HepG2 (cell line): ENCODE data around the gene GLO1. TPM values are rescaled to one million over a fixed set of nuclear protein-coding genes. Genes with fewer than 3 reads are reported as not detected.

ENCODE experiments used
- ARNT2 ChIP-seq: sonication (generic); formaldehyde crosslinking; IDR thresholded peaks from 2 replicates; pipeline ENCODE4 v1.8.0; 2022; ENCODE audit warnings: mild to moderate bottlenecking, low read depth, missing genetic modification reagents, moderate library complexity
- DNMT1 ChIP-seq: sonication (generic); formaldehyde crosslinking; IDR thresholded peaks from 2 replicates; pipeline ENCODE4 v1.5.1; 2020; ENCODE audit warnings: mild to moderate bottlenecking, missing genetic modification reagents
- HNRNPL ChIP-seq: fragments of 200-400 bp; formaldehyde crosslinking; IDR thresholded peaks from 2 replicates; pipeline ENCODE4 v1.6.1; 2017; ENCODE audit warnings: mild to moderate bottlenecking, low read depth, low read length
- MAFG ChIP-seq: sonication (generic); formaldehyde crosslinking; IDR thresholded peaks from 2 replicates; pipeline ENCODE4 v1.5.1; 2020; ENCODE audit warnings: mild to moderate bottlenecking, missing genetic modification reagents
- MTF1 ChIP-seq: sonication (generic); formaldehyde crosslinking; IDR thresholded peaks from 2 replicates; pipeline ENCODE4 v1.5.0; 2020; ENCODE audit warnings: missing genetic modification reagents
- POLR2A ChIP-seq, 2 experiments: IDR thresholded peaks; 2 replicates each; pipeline ENCODE4 v1.6.1; 2011; ENCODE audit warnings: low read depth in 2 of 2, low read length in 2 of 2, mild to moderate bottlenecking in 1 of 2, moderate library complexity in 1 of 2; ENCODE audit not compliant: insufficient read depth in 1 of 2
- U2AF2 ChIP-seq: fragments of 200-400 bp; formaldehyde crosslinking; IDR thresholded peaks from 2 replicates; pipeline ENCODE4 v1.6.1; 2017; ENCODE audit warnings: low read depth, mild to moderate bottlenecking, low read length
- ZKSCAN1 ChIP-seq: fragments of 150-350 bp; IDR thresholded peaks from 2 replicates; pipeline ENCODE4 v1.6.1; 2014; ENCODE audit warnings: low read length
- ZNF274 ChIP-seq: sonication (generic); formaldehyde crosslinking; IDR thresholded peaks from 2 replicates; pipeline ENCODE4 v1.5.1; 2020; ENCODE audit warnings: mild to moderate bottlenecking, missing genetic modification reagents
- ZNF468 ChIP-seq: sonication (generic); formaldehyde crosslinking; IDR thresholded peaks from 2 replicates; pipeline ENCODE4 v1.8.0; 2022; ENCODE audit warnings: mild to moderate bottlenecking, moderate library complexity, missing genetic modification reagents
- ZNF660 ChIP-seq: sonication (generic); formaldehyde crosslinking; IDR thresholded peaks from 2 replicates; pipeline ENCODE4 v1.5.1; 2020; ENCODE audit warnings: mild to moderate bottlenecking, low read depth, missing genetic modification reagents, borderline replicate concordance
- ZNF788 ChIP-seq: sonication (generic); formaldehyde crosslinking; IDR thresholded peaks from 2 replicates; pipeline ENCODE4 v1.5.0; 2020; ENCODE audit warnings: mild to moderate bottlenecking, missing genetic modification reagents, borderline replicate concordance
- ZSCAN25 ChIP-seq: sonication (generic); formaldehyde crosslinking; IDR thresholded peaks from 2 replicates; pipeline ENCODE4 v1.8.0; 2022; ENCODE audit warnings: mild to moderate bottlenecking, missing genetic modification reagents
- polyA plus RNA-seq, 8 experiments: library from polyadenylated mRNA; depleted of rRNA in 3 of 8; stranded (reverse) in 7 of 8; unstranded in 1 of 8; fragments of >200 nt; fragmentation: Illumina TruSeq in 4 of 8; extraction: Trizol in 4 of 8; gene quantifications; 2 replicates each; pipeline versions ENCODE4 v1.2.1 to v1.2.3, GENCODE V29; 2011 to 2016; ENCODE audit warnings: low read depth in 4 of 8, missing spikeins in 1 of 8, mixed read lengths in 1 of 8; ENCODE audit not compliant: insufficient read depth in 1 of 8
- total RNA-seq, 5 experiments: library from RNA; depleted of rRNA; stranded (reverse); fragments of >200 nt; fragmentation: Illumina TruSeq; extraction: Trizol; gene quantifications; 2 replicates each; pipeline ENCODE4 v1.2.3, GENCODE V29; 2016; ENCODE audit warnings: low read depth in 1 of 5
- TF ChIP-seq, protein P1 (sequence below): sonication (generic); formaldehyde crosslinking; IDR thresholded peaks from 2 replicates; pipeline ENCODE4 v1.9.0; 2021; ENCODE audit warnings: missing genetic modification reagents, borderline replicate concordance
- TF ChIP-seq, protein P2 (sequence below): sonication (generic); formaldehyde crosslinking; IDR thresholded peaks from 2 replicates; pipeline ENCODE4 v1.4.0; 2020; ENCODE audit warnings: mild to moderate bottlenecking, missing genetic modification reagents
- TF ChIP-seq, protein P3 (sequence below): sonication (generic); formaldehyde crosslinking; IDR thresholded peaks from 2 replicates; pipeline ENCODE4 v1.4.0; 2020; ENCODE audit warnings: missing genetic modification reagents, borderline replicate concordance
- TF ChIP-seq, protein P4 (sequence below): sonication (generic); formaldehyde crosslinking; IDR thresholded peaks from 2 replicates; pipeline ENCODE4 v1.8.0; 2022; ENCODE audit warnings: missing genetic modification reagents, low read depth, mild to moderate bottlenecking, borderline replicate concordance
- TF ChIP-seq, protein P5 (sequence below): sonication (generic); formaldehyde crosslinking; IDR thresholded peaks from 2 replicates; pipeline ENCODE4 v1.5.0; 2020; ENCODE audit warnings: missing genetic modification reagents
- TF ChIP-seq, protein P6 (sequence below): sonication (generic); formaldehyde crosslinking; IDR thresholded peaks from 2 replicates; pipeline ENCODE4 v1.5.1; 2020; ENCODE audit warnings: missing genetic modification reagents, mild to moderate bottlenecking, borderline replicate concordance

Gene GLO1
- total and polyA plus RNA-seq, 2 of the 13 experiments (the other 11 are each of a cell fraction or from before 2014, with no cell fraction given) = 77.1 to 177 TPM

DNA sequence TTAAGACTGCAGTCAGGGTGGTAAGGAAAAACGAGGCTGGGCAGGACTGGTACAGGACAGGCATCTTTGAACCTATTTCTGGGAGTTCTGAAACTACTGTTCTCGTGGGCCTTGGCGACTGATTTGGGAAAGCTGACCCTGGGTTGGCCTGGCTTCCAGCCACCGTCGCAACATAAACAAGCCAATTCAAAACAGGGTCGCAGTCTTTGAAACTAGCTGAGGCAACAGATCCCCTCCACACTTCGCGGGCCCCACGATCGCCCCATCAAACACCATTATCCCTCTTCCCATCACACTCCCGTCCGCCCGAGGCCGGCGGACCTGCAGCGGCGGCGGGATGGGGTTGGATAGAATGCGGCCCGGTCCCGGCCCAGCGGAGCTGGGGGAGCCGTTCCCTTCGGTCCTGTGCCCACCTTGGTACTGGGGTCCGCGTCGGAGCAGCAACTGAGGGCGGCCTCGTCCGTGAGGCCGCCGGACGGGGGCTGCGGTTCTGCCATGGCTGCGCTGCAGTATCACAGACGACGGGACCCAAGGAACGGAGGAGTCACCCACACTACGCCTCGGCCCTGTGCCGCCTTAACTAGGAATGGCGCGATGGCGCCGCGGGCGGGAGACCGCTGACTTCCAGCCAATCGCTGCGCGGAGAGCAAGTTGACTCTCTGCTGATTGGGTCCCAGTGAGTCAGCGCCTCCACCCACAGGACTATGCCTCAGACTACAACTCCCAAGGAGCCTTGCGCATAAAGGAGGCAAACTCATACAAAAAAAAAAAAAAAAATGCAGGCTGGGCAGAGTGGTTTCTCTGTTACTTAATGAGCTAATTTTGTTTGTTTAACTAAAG is at the start of gene GLO1 (continued):
- TF ChIP-seq ARNT2 (CRISPR knock-in tag) (no peak), MAFG (CRISPR knock-in tag) (no peak), POLR2A (IDR thresholded peaks at IDR 0.05; ENCODE audit: insufficient read depth in 1 of 2, low read depth in 2 of 2, low read length in 2 of 2) (peak; percentile 97 to 98), ZNF660 (CRISPR knock-in tag) (no peak), MTF1 (CRISPR knock-in tag) (no peak), U2AF2 (peak; percentile 57; the same call in 1 of the 2 replicates), ZSCAN25 (CRISPR knock-in tag) (peak; percentile 37; the same call in 1 of the 2 replicates), ZNF274 (CRISPR knock-in tag) (peak; percentile 82; the same call in 1 of the 2 replicates), ZNF468 (CRISPR knock-in tag) (no peak), HNRNPL (peak; percentile 53; the same call in 1 of the 2 replicates), ZNF788 (CRISPR knock-in tag) (0 out of 2 replicates have a peak, but pooled peaks have one; percentile 42), DNMT1 (CRISPR knock-in tag) (no peak), ZKSCAN1 (no peak)
- TF ChIP-seq, protein P1, sequence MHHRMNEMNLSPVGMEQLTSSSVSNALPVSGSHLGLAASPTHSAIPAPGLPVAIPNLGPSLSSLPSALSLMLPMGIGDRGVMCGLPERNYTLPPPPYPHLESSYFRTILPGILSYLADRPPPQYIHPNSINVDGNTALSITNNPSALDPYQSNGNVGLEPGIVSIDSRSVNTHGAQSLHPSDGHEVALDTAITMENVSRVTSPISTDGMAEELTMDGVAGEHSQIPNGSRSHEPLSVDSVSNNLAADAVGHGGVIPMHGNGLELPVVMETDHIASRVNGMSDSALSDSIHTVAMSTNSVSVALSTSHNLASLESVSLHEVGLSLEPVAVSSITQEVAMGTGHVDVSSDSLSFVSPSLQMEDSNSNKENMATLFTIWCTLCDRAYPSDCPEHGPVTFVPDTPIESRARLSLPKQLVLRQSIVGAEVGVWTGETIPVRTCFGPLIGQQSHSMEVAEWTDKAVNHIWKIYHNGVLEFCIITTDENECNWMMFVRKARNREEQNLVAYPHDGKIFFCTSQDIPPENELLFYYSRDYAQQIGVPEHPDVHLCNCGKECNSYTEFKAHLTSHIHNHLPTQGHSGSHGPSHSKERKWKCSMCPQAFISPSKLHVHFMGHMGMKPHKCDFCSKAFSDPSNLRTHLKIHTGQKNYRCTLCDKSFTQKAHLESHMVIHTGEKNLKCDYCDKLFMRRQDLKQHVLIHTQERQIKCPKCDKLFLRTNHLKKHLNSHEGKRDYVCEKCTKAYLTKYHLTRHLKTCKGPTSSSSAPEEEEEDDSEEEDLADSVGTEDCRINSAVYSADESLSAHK = no peak
- TF ChIP-seq, protein P2, sequence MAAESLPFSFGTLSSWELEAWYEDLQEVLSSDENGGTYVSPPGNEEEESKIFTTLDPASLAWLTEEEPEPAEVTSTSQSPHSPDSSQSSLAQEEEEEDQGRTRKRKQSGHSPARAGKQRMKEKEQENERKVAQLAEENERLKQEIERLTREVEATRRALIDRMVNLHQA = no peak
- TF ChIP-seq, protein P3, sequence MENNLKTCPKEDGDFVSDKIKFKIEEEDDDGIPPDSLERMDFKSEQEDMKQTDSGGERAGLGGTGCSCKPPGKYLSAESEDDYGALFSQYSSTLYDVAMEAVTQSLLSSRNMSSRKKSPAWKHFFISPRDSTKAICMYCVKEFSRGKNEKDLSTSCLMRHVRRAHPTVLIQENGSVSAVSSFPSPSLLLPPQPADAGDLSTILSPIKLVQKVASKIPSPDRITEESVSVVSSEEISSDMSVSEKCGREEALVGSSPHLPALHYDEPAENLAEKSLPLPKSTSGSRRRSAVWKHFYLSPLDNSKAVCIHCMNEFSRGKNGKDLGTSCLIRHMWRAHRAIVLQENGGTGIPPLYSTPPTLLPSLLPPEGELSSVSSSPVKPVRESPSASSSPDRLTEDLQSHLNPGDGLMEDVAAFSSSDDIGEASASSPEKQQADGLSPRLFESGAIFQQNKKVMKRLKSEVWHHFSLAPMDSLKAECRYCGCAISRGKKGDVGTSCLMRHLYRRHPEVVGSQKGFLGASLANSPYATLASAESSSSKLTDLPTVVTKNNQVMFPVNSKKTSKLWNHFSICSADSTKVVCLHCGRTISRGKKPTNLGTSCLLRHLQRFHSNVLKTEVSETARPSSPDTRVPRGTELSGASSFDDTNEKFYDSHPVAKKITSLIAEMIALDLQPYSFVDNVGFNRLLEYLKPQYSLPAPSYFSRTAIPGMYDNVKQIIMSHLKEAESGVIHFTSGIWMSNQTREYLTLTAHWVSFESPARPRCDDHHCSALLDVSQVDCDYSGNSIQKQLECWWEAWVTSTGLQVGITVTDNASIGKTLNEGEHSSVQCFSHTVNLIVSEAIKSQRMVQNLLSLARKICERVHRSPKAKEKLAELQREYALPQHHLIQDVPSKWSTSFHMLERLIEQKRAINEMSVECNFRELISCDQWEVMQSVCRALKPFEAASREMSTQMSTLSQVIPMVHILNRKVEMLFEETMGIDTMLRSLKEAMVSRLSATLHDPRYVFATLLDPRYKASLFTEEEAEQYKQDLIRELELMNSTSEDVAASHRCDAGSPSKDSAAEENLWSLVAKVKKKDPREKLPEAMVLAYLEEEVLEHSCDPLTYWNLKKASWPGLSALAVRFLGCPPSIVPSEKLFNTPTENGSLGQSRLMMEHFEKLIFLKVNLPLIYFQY (CRISPR knock-in tag) = peak; percentile 81
- TF ChIP-seq, protein P4, sequence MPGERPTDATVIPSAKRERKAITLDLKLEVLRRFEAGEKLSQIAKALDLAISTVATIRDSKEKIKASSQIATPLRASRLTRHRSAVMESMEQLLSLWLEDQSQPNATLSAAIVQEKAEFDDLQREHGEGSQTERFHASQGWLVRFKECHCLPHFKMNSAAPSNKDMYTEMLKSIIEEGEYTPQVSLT (CRISPR knock-in tag) = no peak
- TF ChIP-seq, protein P5, sequence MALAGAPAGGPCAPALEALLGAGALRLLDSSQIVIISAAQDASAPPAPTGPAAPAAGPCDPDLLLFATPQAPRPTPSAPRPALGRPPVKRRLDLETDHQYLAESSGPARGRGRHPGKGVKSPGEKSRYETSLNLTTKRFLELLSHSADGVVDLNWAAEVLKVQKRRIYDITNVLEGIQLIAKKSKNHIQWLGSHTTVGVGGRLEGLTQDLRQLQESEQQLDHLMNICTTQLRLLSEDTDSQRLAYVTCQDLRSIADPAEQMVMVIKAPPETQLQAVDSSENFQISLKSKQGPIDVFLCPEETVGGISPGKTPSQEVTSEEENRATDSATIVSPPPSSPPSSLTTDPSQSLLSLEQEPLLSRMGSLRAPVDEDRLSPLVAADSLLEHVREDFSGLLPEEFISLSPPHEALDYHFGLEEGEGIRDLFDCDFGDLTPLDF (CRISPR knock-in tag) = peak; percentile 97
- TF ChIP-seq, protein P6, sequence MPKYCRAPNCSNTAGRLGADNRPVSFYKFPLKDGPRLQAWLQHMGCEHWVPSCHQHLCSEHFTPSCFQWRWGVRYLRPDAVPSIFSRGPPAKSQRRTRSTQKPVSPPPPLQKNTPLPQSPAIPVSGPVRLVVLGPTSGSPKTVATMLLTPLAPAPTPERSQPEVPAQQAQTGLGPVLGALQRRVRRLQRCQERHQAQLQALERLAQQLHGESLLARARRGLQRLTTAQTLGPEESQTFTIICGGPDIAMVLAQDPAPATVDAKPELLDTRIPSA (CRISPR knock-in tag) = no peak
